Sigmoid colon (tissue), 4 donors: Measurements from ENCODE around the gene DCP1A.
"Not testable (repeated sequence)": the region's sequence is repeated elsewhere in the genome, so short reads cannot be mapped to it uniquely, and the experiment has no call there.

ENCODE experiments used
- CTCF ChIP-seq, 4 experiments: fragments of 450-650 bp in 3 of 4; fragments of 200-600 bp in 1 of 4; IDR thresholded peaks; one replicate each; pipeline ENCODE4 v1.5.1; 2016 to 2019; ENCODE audit warnings: antibody characterized with exemption in 4 of 4, mild to moderate bottlenecking in 3 of 4, moderate library complexity in 2 of 4
- EP300 ChIP-seq, 4 donors: sonication (generic); formaldehyde crosslinking; IDR thresholded peaks; one replicate each; pipeline ENCODE4 v1.6.1; 2017; ENCODE audit warnings: antibody characterized with exemption in 4 of 4
- POLR2A ChIP-seq, 2 donors: fragments of 450-650 bp; IDR thresholded peaks; one replicate each; pipeline ENCODE4 v1.6.1; 2016; ENCODE audit warnings: antibody characterized with exemption in 2 of 2, mild to moderate bottlenecking in 2 of 2, moderate library complexity in 2 of 2
- POLR2AphosphoS5 ChIP-seq, 4 donors: sonication (generic); formaldehyde crosslinking; IDR thresholded peaks; one replicate each; pipeline ENCODE4 v1.6.1; 2017; ENCODE audit warnings: antibody characterized with exemption in 4 of 4

GRCh38 chr3:53348118-53348517 lies 775 bp upstream of the DCP1A start:
- not testable (repeated sequence) for TF ChIP-seq CTCF, POLR2A, POLR2AphosphoS5, EP300 (IDR thresholded peaks at IDR 0.05)
